HCT116 (cell line): ENCODE data around the gene ASRGL1.

Source experiments
- CEBPB ChIP-seq: IDR thresholded peaks from 2 replicates; pipeline ENCODE4 v1.6.1; 2012; ENCODE audit warnings: low read depth
- CTCF ChIP-seq, 3 experiments: fragments of 200-600 bp in 1 of 3; sonication (generic) in 1 of 3; IDR thresholded peaks in 2 of 3; conservative IDR thresholded peaks in 1 of 3; 2 replicates each; pipeline ENCODE4 v1.5.1; 2012 to 2017; ENCODE audit warnings: low read depth in 2 of 3, low read length in 2 of 3, antibody characterized with exemption in 1 of 3, borderline replicate concordance in 1 of 3, control low read depth in 1 of 3, mild to moderate bottlenecking in 1 of 3, mixed read lengths in 1 of 3, mixed run types in 1 of 3, moderate library complexity in 1 of 3; ENCODE audit not compliant: insufficient read depth in 1 of 3
- ELF1 ChIP-seq: IDR thresholded peaks from 2 replicates; pipeline ENCODE4 v1.6.1; 2012; ENCODE audit warnings: low read depth, borderline replicate concordance
- EZH2 ChIP-seq: fragments of 200-600 bp; sonication (generic); IDR thresholded peaks from 2 replicates; pipeline ENCODE4 v1.6.1; 2017; ENCODE audit warnings: antibody characterized with exemption, mixed run types
- POLR2A ChIP-seq: IDR thresholded peaks from 2 replicates; pipeline ENCODE4 v1.7.0; 2011; ENCODE audit warnings: borderline replicate concordance; ENCODE audit not compliant: insufficient read depth, insufficient read length; ENCODE audit errors: extremely low read depth
- RAD21 ChIP-seq: IDR thresholded peaks from 2 replicates; pipeline ENCODE4 v1.6.1; 2012; ENCODE audit warnings: low read depth, mild to moderate bottlenecking
- SP1 ChIP-seq: IDR thresholded peaks from 2 replicates; pipeline ENCODE4 v1.6.1; 2012; ENCODE audit warnings: low read depth
- TF ChIP-seq, protein P1 (sequence below): IDR thresholded peaks from 2 replicates; pipeline ENCODE4 v1.6.1; 2012
- TF ChIP-seq, protein P2 (sequence below): IDR thresholded peaks from 2 replicates; pipeline ENCODE4 v1.6.1; 2012; ENCODE audit warnings: low read depth

- no peak for TF ChIP-seq RAD21
- TF ChIP-seq CTCF (IDR thresholded peaks at IDR 0.05 in 2 of 3, conservative IDR thresholded peaks at IDR 0.05 in 1 of 3; ENCODE audit: borderline replicate concordance in 1 of 3, insufficient read depth in 1 of 3, low read depth in 2 of 3, low read length in 2 of 3), result no peak
- no peak for TF ChIP-seq POLR2A
- TF ChIP-seq EZH2, result no peak
- no peak for TF ChIP-seq SP1
- TF ChIP-seq CEBPB, result no peak
- TF ChIP-seq, protein P1, sequence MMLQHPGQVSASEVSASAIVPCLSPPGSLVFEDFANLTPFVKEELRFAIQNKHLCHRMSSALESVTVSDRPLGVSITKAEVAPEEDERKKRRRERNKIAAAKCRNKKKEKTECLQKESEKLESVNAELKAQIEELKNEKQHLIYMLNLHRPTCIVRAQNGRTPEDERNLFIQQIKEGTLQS, result no peak
- TF ChIP-seq, protein P2, sequence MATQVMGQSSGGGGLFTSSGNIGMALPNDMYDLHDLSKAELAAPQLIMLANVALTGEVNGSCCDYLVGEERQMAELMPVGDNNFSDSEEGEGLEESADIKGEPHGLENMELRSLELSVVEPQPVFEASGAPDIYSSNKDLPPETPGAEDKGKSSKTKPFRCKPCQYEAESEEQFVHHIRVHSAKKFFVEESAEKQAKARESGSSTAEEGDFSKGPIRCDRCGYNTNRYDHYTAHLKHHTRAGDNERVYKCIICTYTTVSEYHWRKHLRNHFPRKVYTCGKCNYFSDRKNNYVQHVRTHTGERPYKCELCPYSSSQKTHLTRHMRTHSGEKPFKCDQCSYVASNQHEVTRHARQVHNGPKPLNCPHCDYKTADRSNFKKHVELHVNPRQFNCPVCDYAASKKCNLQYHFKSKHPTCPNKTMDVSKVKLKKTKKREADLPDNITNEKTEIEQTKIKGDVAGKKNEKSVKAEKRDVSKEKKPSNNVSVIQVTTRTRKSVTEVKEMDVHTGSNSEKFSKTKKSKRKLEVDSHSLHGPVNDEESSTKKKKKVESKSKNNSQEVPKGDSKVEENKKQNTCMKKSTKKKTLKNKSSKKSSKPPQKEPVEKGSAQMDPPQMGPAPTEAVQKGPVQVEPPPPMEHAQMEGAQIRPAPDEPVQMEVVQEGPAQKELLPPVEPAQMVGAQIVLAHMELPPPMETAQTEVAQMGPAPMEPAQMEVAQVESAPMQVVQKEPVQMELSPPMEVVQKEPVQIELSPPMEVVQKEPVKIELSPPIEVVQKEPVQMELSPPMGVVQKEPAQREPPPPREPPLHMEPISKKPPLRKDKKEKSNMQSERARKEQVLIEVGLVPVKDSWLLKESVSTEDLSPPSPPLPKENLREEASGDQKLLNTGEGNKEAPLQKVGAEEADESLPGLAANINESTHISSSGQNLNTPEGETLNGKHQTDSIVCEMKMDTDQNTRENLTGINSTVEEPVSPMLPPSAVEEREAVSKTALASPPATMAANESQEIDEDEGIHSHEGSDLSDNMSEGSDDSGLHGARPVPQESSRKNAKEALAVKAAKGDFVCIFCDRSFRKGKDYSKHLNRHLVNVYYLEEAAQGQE, result peak; percentile 76
- TF ChIP-seq ELF1, result no peak
These were observed 41.7 kb upstream of the ASRGL1 start for GRCh38 chr11:62295504-62295903.
